LNCaP clone FGC (cell line): Measurements from ENCODE around the gene ZFP57.

Source experiments
- DNase-seq: peaks from one replicate; pipeline ENCODE4 v3.0.0-alpha.2; 2011; ENCODE audit warnings: low read depth
- H3K4me3 ChIP-seq: 2 replicates; pipeline ENCODE4 v1.5.1; 2011; ENCODE audit warnings: mild to moderate bottlenecking, low read depth, low read length, control low read depth
- TF ChIP-seq, protein P1 (sequence below): IDR thresholded peaks from 2 replicates; pipeline ENCODE4 v1.5.1; 2012; ENCODE audit warnings: mild to moderate bottlenecking; ENCODE audit not compliant: control insufficient read depth, insufficient read depth; ENCODE audit errors: extremely low read depth

The ZFP57 gene

DNA sequence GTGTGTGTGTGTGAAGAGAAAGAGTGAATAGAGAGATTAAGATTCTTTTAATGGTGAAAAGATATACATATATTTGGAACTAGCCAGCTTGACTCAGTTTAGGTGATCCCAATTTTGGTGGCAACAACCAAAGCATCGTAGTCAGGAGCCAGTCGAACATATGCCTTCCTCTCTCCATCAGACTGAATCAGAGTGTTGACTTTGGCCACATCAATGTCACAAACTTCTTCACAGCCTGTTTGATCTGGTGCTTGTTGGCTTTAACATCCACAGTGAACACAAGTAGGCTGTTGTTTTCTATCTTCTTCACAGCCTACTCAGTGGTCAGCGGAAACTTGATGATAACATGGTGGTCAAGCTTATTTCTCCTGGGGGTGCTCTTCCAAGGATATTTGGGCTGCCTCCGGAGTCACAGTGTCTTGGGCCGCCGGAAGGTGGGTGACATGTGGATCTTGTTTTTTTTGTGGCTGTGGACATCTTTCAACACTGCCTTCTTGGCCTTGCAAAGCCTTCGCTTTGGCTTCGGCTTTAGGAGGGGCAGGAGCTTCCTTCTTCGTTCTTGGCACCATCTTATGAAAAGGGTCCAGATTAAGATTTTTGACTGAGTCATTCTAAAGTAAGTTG is 45.7 kb upstream of the ZFP57 start:
- TF ChIP-seq, protein P1, sequence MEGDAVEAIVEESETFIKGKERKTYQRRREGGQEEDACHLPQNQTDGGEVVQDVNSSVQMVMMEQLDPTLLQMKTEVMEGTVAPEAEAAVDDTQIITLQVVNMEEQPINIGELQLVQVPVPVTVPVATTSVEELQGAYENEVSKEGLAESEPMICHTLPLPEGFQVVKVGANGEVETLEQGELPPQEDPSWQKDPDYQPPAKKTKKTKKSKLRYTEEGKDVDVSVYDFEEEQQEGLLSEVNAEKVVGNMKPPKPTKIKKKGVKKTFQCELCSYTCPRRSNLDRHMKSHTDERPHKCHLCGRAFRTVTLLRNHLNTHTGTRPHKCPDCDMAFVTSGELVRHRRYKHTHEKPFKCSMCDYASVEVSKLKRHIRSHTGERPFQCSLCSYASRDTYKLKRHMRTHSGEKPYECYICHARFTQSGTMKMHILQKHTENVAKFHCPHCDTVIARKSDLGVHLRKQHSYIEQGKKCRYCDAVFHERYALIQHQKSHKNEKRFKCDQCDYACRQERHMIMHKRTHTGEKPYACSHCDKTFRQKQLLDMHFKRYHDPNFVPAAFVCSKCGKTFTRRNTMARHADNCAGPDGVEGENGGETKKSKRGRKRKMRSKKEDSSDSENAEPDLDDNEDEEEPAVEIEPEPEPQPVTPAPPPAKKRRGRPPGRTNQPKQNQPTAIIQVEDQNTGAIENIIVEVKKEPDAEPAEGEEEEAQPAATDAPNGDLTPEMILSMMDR, result no peak
- no peak overlapping the region for H3K4me3 ChIP-seq
- DNase-seq, result no peak

DNA sequence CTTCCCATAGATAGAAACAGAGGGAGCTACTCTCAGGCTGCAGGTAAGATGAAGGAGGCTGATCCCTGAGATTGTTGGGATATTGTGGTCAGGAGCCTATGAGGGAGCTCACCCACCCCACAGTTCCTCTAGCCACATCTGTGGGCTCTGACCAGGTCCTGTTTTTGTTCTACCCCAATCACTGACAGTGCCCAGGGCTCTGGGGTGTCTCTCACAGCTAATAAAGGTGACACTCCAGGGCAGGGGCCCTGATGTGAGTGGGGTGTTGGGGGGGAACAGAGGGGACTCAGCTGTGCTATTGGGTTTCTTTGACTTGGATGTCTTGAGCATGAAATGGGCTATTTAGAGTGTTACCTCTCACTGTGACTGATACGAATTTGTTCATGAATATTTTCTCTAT is 45.0 kb upstream of the ZFP57 start:
- no peak overlapping the region for H3K4me3 ChIP-seq
- TF ChIP-seq, protein P1, result no peak
- no peak for DNase-seq

DNA sequence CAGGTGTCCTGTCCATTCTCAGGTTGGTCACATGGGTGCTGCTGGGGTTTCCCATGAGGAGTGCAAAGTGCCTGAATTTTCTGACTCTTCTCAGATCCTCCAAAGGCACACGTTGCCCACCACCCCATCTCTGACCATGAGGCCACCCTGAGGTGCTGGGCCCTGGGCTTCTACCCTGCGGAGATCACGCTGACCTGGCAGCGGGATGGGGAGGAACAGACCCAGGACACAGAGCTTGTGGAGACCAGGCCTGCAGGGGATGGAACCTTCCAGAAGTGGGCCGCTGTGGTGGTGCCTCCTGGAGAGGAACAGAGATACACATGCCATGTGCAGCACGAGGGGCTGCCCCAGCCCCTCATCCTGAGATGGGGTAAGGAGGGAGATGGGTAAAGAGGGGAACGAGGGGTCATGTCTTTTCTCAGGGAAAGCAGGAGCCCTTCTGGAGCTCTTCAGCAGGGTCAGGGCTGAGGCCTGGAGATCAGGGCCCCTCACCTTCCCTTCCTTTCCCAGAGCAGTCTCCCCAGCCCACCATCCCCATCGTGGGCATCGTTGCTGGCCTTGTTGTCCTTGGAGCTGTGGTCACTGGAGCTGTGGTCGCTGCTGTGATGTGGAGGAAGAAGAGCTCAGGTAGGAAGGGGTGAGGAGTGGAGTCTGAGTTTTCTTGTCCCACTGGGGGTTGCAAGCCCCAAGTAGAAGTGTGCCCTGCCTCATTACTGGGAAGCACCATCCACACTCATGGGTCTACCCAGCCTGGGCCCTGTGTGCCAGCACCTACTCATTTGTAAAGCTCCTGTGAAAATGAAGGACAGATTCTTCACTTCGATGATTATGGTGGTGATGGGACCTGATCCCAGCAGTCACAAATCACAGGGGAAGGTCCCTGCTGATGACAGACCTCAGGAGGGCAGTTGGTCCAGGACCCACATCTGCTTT is 44.3 kb upstream of the ZFP57 start:
- TF ChIP-seq, protein P1, result no peak
- DNase-seq, result no peak

DNA sequence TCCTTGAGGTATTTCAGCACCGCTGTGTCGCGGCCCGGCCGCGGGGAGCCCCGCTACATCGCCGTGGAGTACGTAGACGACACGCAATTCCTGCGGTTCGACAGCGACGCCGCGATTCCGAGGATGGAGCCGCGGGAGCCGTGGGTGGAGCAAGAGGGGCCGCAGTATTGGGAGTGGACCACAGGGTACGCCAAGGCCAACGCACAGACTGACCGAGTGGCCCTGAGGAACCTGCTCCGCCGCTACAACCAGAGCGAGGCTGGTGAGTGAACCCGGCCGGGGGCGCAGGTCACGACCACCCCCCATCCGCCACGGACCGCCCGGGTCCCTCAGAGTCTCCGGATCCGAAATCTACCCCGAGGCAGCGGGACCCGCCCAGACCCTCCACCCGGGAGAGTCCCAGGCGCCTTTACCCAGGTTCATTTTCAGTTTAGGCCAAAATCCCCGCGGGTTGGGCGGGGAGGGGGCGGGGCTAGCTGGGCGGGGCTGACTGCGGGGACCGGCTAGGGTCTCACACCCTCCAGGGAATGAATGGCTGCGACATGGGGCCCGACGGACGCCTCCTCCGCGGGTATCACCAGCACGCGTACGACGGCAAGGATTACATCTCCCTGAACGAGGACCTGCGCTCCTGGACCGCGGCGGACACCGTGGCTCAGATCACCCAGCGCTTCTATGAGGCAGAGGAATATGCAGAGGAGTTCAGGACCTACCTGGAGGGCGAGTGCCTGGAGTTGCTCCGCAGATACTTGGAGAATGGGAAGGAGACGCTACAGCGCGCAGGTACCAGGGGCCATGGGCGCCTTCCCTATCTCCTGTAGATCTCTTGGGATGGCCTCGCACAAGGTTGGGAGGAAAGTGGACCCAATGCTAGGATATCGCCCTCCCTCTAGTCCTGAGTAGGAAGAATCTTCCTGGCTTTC is 43.0 kb upstream of the ZFP57 start:
- TF ChIP-seq, protein P1, result no peak
- no peak for DNase-seq
- H3K4me3 ChIP-seq, result peak overlapping the region; percentile 66

More for the DNA sequence above, 44.3 kb upstream of the ZFP57 start:
- no peak overlapping the region for H3K4me3 ChIP-seq

DNA sequence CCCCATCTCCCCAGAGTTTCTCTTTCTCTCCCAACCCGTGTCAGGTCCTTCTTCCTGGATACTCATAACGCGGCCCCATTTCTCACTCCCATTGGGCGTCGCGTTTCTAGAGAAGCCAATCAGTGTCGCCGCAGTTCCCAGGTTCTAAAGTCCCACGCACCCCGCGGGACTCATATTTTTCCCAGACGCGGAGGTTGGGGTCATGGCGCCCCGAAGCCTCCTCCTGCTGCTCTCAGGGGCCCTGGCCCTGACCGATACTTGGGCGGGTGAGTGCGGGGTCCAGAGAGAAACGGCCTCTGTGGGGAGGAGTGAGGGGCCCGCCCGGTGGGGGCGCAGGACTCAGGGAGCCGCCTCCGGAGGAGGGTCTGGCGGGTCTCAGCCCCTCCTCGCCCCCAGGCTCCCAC is 42.3 kb upstream of the ZFP57 start, which contains the start of gene HLA-F:
Gene HLA-F, plus strand, starts transcription at position 173 of the 404 bp plus-strand sequence. Its CDS starts 30 bp downstream, at position 203.
- H3K4me3 ChIP-seq, result peak within 1 kb of the TSS; percentile 66
- TF ChIP-seq, protein P1, result no peak
- DNase-seq, result peak; percentile 53

DNA sequence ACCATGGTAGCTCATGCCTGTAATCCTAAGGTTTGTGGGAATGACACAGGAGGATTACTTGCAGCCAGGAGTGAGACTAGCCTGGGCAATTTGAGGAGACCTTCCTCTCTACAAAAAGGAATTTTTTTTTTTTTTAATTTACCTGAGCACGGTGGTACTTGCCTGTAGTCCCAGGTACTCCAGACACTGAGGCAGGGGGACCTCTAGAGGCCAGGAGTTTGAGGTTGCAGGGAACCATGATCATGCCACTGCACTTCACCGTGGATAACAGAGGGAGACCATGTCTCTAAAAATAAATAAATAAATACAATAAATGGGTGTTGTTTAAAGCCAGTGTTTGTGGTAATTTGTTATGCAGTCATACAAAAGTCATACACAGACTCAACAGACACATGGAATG is 39.9 kb upstream of the ZFP57 start:
- no peak overlapping the region for H3K4me3 ChIP-seq
- TF ChIP-seq, protein P1, result peak; percentile 8; the same call in 1 of the 2 replicates
- no peak for DNase-seq
